ENCODE measurements around the gene PHLDA2.

GRCh38 chr11:2914455-2915195 lies 14.6 kb downstream of the PHLDA2 start:
- TF ChIP-seq EZH2 (IDR thresholded peaks at IDR 0.05) = no peak
- TF ChIP-seq CTCF (IDR thresholded peaks at IDR 0.05 in 2 of 3, conservative IDR thresholded peaks at IDR 0.05 in 1 of 3; ENCODE audit: borderline replicate concordance in 1 of 3, insufficient read depth in 1 of 3, low read depth in 2 of 3, low read length in 2 of 3) = no peak
- no peak for TF ChIP-seq SIN3A (IDR thresholded peaks at IDR 0.05; ENCODE audit: low read depth)
- no peak for TF ChIP-seq ELF1 (IDR thresholded peaks at IDR 0.05; ENCODE audit: borderline replicate concordance, low read depth)
- TF ChIP-seq POLR2AphosphoS5 (IDR thresholded peaks at IDR 0.05; ENCODE audit: low read depth, low read length) = no peak
- no peak for TF ChIP-seq POLR2A (IDR thresholded peaks at IDR 0.05; ENCODE audit: borderline replicate concordance, extremely low read depth, insufficient read depth, insufficient read length)
- no peak for TF ChIP-seq CEBPB (IDR thresholded peaks at IDR 0.05; ENCODE audit: low read depth)
